ENCODE results near the gene ELP2. TPM values are rescaled to one million over a fixed set of nuclear protein-coding genes. Genes with fewer than 3 reads are reported as not detected.

The ELP2 gene
- polyA plus RNA-seq, 2 donors, result 22.7 to 40.3 TPM

GRCh38 chr18:36095936-36096519 is 33.7 kb upstream of the ELP2 start:
- Histone ChIP-seq H3K27ac (ENCODE audit: low read depth in 2 of 2, low read length in 1 of 2) (no peak overlapping the region), H3K4me3 (ENCODE audit: low read depth in 1 of 2, low read length in 2 of 2) (no peak overlapping the region), H3K9me3 (ENCODE audit: control insufficient read depth in 2 of 2, insufficient read depth in 1 of 2, low read depth in 1 of 2, low read length in 1 of 2) (no peaks in the 10 kb centered on the region), H3K4me1 (ENCODE audit: control insufficient read depth in 2 of 2, insufficient read depth in 2 of 2, low read length in 1 of 2) (no peaks in the 10 kb centered on the region), H3K36me3 (ENCODE audit: control insufficient read depth in 2 of 2, insufficient read depth in 2 of 2, low read length in 1 of 2) (no peaks in the 10 kb centered on the region), H3K27me3 (ENCODE audit: control insufficient read depth in 1 of 2, insufficient read depth in 2 of 2, low read length in 2 of 2) (no peaks in the 10 kb centered on the region)
- WGBS, 2 donors, result 27 to 34% methylated on average over 1 of the region's 1 CpG

- no peaks in the 10 kb centered on the region for H3K36me3 ChIP-seq (ENCODE audit: control insufficient read depth in 2 of 2, insufficient read depth in 2 of 2, low read length in 1 of 2)
- no peaks in the 10 kb centered on the region for H3K27me3 ChIP-seq (ENCODE audit: control insufficient read depth in 1 of 2, insufficient read depth in 2 of 2, low read length in 2 of 2)
- H3K4me1 ChIP-seq (ENCODE audit: control insufficient read depth in 2 of 2, insufficient read depth in 2 of 2, low read length in 1 of 2), result no peaks in the 10 kb centered on the region
- H3K27ac ChIP-seq (ENCODE audit: low read depth in 2 of 2, low read length in 1 of 2), result no peak overlapping the region
- no peak overlapping the region for H3K4me3 ChIP-seq (ENCODE audit: low read depth in 1 of 2, low read length in 2 of 2)
- H3K9me3 ChIP-seq (ENCODE audit: control insufficient read depth in 2 of 2, insufficient read depth in 1 of 2, low read depth in 1 of 2, low read length in 1 of 2), result no peaks in the 10 kb centered on the region
These were observed 32.7 kb upstream of the ELP2 start for GRCh38 chr18:36096955-36097354.

- Histone ChIP-seq H3K27ac (ENCODE audit: low read depth in 2 of 2, low read length in 1 of 2) (no peak overlapping the region), H3K36me3 (ENCODE audit: control insufficient read depth in 2 of 2, insufficient read depth in 2 of 2, low read length in 1 of 2) (no peaks in the 10 kb centered on the region), H3K27me3 (ENCODE audit: control insufficient read depth in 1 of 2, insufficient read depth in 2 of 2, low read length in 2 of 2) (no peaks in the 10 kb centered on the region), H3K4me1 (ENCODE audit: control insufficient read depth in 2 of 2, insufficient read depth in 2 of 2, low read length in 1 of 2) (no peaks in the 10 kb centered on the region), H3K4me3 (ENCODE audit: low read depth in 1 of 2, low read length in 2 of 2) (no peak overlapping the region), H3K9me3 (ENCODE audit: control insufficient read depth in 2 of 2, insufficient read depth in 1 of 2, low read depth in 1 of 2, low read length in 1 of 2) (no peaks in the 10 kb centered on the region)
These were observed 30.4 kb upstream of the ELP2 start for GRCh38 chr18:36099311-36099710.

DNA sequence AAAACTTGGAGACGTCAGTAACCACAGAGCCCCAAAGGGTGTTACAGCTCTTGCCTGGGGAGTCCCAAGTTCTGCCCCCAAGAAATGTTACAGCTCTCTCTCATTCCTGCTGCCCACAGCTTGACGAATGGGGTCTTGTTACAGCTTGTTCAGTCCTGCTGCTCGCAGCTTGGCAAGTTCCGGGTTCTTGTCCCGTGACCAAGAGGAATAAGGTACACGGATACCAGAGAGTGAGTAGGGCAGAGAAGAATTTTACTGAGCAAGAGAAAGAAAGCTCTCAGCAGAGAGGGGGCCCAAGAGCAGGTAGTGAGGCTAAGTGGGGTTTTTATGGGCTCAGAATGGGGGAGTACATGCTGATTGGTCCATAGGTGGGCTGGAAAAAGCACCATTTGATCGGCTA is 27.8 kb upstream of the ELP2 start:
- H3K4me3 ChIP-seq (ENCODE audit: low read depth in 1 of 2, low read length in 2 of 2), result no peak overlapping the region
- no peak overlapping the region for H3K27ac ChIP-seq (ENCODE audit: low read depth in 2 of 2, low read length in 1 of 2)
- H3K27me3 ChIP-seq (ENCODE audit: control insufficient read depth in 1 of 2, insufficient read depth in 2 of 2, low read length in 2 of 2), result no peaks in the 10 kb centered on the region
- H3K9me3 ChIP-seq (ENCODE audit: control insufficient read depth in 2 of 2, insufficient read depth in 1 of 2, low read depth in 1 of 2, low read length in 1 of 2), result no peaks in the 10 kb centered on the region
- no peaks in the 10 kb centered on the region for H3K36me3 ChIP-seq (ENCODE audit: control insufficient read depth in 2 of 2, insufficient read depth in 2 of 2, low read length in 1 of 2)
- no peaks in the 10 kb centered on the region for H3K4me1 ChIP-seq (ENCODE audit: control insufficient read depth in 2 of 2, insufficient read depth in 2 of 2, low read length in 1 of 2)
- WGBS, 2 donors, result 91 to 92% methylated on average over 7 of the region's 7 CpGs

DNA sequence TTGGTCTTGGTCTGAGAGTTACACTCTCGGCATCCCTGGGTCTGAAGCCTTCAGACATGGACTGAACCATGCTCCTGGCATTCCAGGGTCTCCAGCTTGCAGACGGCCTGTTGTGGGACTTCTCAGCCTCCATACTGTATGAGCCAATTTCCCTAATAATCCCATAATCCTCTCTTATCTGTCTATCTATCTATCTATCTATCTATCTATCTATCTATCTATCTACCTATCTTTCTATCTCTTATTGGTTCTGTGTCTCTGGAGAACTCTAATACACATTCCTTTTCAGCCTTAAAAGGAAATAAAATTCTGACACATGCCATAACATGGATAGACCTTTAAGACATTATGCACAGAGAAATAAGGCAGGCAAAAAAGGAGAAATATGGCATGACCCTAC is 24.9 kb upstream of the ELP2 start:
- 90 to 100% methylated on average over 2 of the region's 2 CpGs for WGBS, 2 donors
- H3K9me3 ChIP-seq (ENCODE audit: control insufficient read depth in 2 of 2, insufficient read depth in 1 of 2, low read depth in 1 of 2, low read length in 1 of 2), result no peaks in the 10 kb centered on the region
- no peaks in the 10 kb centered on the region for H3K4me1 ChIP-seq (ENCODE audit: control insufficient read depth in 2 of 2, insufficient read depth in 2 of 2, low read length in 1 of 2)
- no peak overlapping the region for H3K27ac ChIP-seq (ENCODE audit: low read depth in 2 of 2, low read length in 1 of 2)
- no peak overlapping the region for H3K4me3 ChIP-seq (ENCODE audit: low read depth in 1 of 2, low read length in 2 of 2)
- peaks cover 0 to 3% of the 10 kb centered on the region in 2 donors for H3K36me3 ChIP-seq (ENCODE audit: control insufficient read depth in 2 of 2, insufficient read depth in 2 of 2, low read length in 1 of 2)
- H3K27me3 ChIP-seq (ENCODE audit: control insufficient read depth in 1 of 2, insufficient read depth in 2 of 2, low read length in 2 of 2), result no peaks in the 10 kb centered on the region

- Histone ChIP-seq H3K4me3 (ENCODE audit: low read depth in 1 of 2, low read length in 2 of 2) (no peak overlapping the region), H3K27ac (ENCODE audit: low read depth in 2 of 2, low read length in 1 of 2) (no peak overlapping the region), H3K36me3 (ENCODE audit: control insufficient read depth in 2 of 2, insufficient read depth in 2 of 2, low read length in 1 of 2) (peaks cover 0 to 3% of the 10 kb centered on the region in 2 donors), H3K4me1 (ENCODE audit: control insufficient read depth in 2 of 2, insufficient read depth in 2 of 2, low read length in 1 of 2) (no peaks in the 10 kb centered on the region), H3K9me3 (ENCODE audit: control insufficient read depth in 2 of 2, insufficient read depth in 1 of 2, low read depth in 1 of 2, low read length in 1 of 2) (no peaks in the 10 kb centered on the region), H3K27me3 (ENCODE audit: control insufficient read depth in 1 of 2, insufficient read depth in 2 of 2, low read length in 2 of 2) (no peaks in the 10 kb centered on the region)
These were observed 22.2 kb upstream of the ELP2 start for GRCh38 chr18:36107477-36107876.

DNA sequence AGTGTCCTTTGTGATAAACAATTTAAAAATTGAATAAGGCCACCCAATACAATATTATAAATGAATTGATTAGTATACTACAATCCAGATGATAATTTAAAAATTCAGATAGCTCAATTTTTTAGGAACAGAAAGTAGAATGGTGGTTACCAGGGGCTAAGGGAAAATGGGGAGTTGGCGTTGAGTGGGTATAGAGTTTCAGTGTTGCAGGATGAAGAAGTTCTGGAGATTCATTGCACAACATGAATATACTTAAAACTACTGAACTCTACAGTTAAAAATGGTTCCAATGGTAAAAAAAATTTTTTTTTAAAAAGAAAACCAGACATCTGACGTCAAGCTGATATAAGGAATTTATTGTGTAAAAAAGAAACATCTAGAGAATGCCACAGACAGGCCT is 21.5 kb upstream of the ELP2 start:
- Histone ChIP-seq H3K27ac (ENCODE audit: low read depth in 2 of 2, low read length in 1 of 2) (no peak overlapping the region), H3K36me3 (ENCODE audit: control insufficient read depth in 2 of 2, insufficient read depth in 2 of 2, low read length in 1 of 2) (peaks cover under 1 to 3% of the 10 kb centered on the region in 2 donors), H3K4me1 (ENCODE audit: control insufficient read depth in 2 of 2, insufficient read depth in 2 of 2, low read length in 1 of 2) (no peaks in the 10 kb centered on the region), H3K27me3 (ENCODE audit: control insufficient read depth in 1 of 2, insufficient read depth in 2 of 2, low read length in 2 of 2) (no peaks in the 10 kb centered on the region), H3K4me3 (ENCODE audit: low read depth in 1 of 2, low read length in 2 of 2) (no peak overlapping the region), H3K9me3 (ENCODE audit: control insufficient read depth in 2 of 2, insufficient read depth in 1 of 2, low read depth in 1 of 2, low read length in 1 of 2) (no peaks in the 10 kb centered on the region)
- 48 to 50% methylated on average over 2 of the region's 2 CpGs for WGBS, 2 donors

- WGBS, 2 donors, result 76 to 82% methylated on average over 5 of the region's 5 CpGs
- Histone ChIP-seq H3K4me1 (ENCODE audit: control insufficient read depth in 2 of 2, insufficient read depth in 2 of 2, low read length in 1 of 2) (no peaks in the 10 kb centered on the region), H3K9me3 (ENCODE audit: control insufficient read depth in 2 of 2, insufficient read depth in 1 of 2, low read depth in 1 of 2, low read length in 1 of 2) (no peaks in the 10 kb centered on the region), H3K36me3 (ENCODE audit: control insufficient read depth in 2 of 2, insufficient read depth in 2 of 2, low read length in 1 of 2) (peaks cover 3% of the 10 kb centered on the region in 2 donors), H3K27ac (ENCODE audit: low read depth in 2 of 2, low read length in 1 of 2) (no peak overlapping the region), H3K27me3 (ENCODE audit: control insufficient read depth in 1 of 2, insufficient read depth in 2 of 2, low read length in 2 of 2) (no peaks in the 10 kb centered on the region), H3K4me3 (ENCODE audit: low read depth in 1 of 2, low read length in 2 of 2) (no peak overlapping the region)
These were observed 21.1 kb upstream of the ELP2 start for GRCh38 chr18:36108601-36109000.

GRCh38 chr18:36109737-36110136 is 20.0 kb upstream of the ELP2 start:
- Histone ChIP-seq H3K27me3 (ENCODE audit: control insufficient read depth in 1 of 2, insufficient read depth in 2 of 2, low read length in 2 of 2) (no peaks in the 10 kb centered on the region), H3K4me3 (ENCODE audit: low read depth in 1 of 2, low read length in 2 of 2) (no peak overlapping the region), H3K27ac (ENCODE audit: low read depth in 2 of 2, low read length in 1 of 2) (no peak overlapping the region), H3K36me3 (ENCODE audit: control insufficient read depth in 2 of 2, insufficient read depth in 2 of 2, low read length in 1 of 2) (peaks cover 6 to 7% of the 10 kb centered on the region in 2 donors), H3K9me3 (ENCODE audit: control insufficient read depth in 2 of 2, insufficient read depth in 1 of 2, low read depth in 1 of 2, low read length in 1 of 2) (no peaks in the 10 kb centered on the region), H3K4me1 (ENCODE audit: control insufficient read depth in 2 of 2, insufficient read depth in 2 of 2, low read length in 1 of 2) (no peaks in the 10 kb centered on the region)
- 70 to 83% methylated on average over 1 of the region's 1 CpG for WGBS, 2 donors

- H3K4me1 ChIP-seq (ENCODE audit: control insufficient read depth in 2 of 2, insufficient read depth in 2 of 2, low read length in 1 of 2), result no peaks in the 10 kb centered on the region
- H3K27ac ChIP-seq (ENCODE audit: low read depth in 2 of 2, low read length in 1 of 2), result no peak overlapping the region
- H3K4me3 ChIP-seq (ENCODE audit: low read depth in 1 of 2, low read length in 2 of 2), result no peak overlapping the region
- H3K9me3 ChIP-seq (ENCODE audit: control insufficient read depth in 2 of 2, insufficient read depth in 1 of 2, low read depth in 1 of 2, low read length in 1 of 2), result no peaks in the 10 kb centered on the region
- H3K27me3 ChIP-seq (ENCODE audit: control insufficient read depth in 1 of 2, insufficient read depth in 2 of 2, low read length in 2 of 2), result no peaks in the 10 kb centered on the region
- peaks cover 8 to 11% of the 10 kb centered on the region in 2 donors for H3K36me3 ChIP-seq (ENCODE audit: control insufficient read depth in 2 of 2, insufficient read depth in 2 of 2, low read length in 1 of 2)
These were observed 17.4 kb upstream of the ELP2 start for GRCh38 chr18:36112302-36112701.

Measured in esophagus (tissue), 2 donors.